GM21515 (cell line): ENCODE data around the gene IL31RA.
"Not testable (repeated sequence)": the region's sequence is repeated elsewhere in the genome, so short reads cannot be mapped to it uniquely, and the experiment has no call there.

Experiments
- ATAC-seq: cut with Tn5 transposase; IDR thresholded peaks from one replicate; pipeline ENCODE4 v1.9.1; 2021; ENCODE audit not compliant: unreplicated experiment

The IL31RA gene

GRCh38 chr5:55924744-55925143 is 73.6 kb downstream of the IL31RA start:
- no peak for ATAC-seq

GRCh38 chr5:55925181-55925580 is 74.0 kb downstream of the IL31RA start:
- no peak for ATAC-seq

GRCh38 chr5:55925712-55926111 is 74.6 kb downstream of the IL31RA start:
- ATAC-seq = no peak

- ATAC-seq = no peak
Observed at GRCh38 chr5:55926476-55926875, 75.3 kb downstream of the IL31RA start.

- no peak for ATAC-seq
Observed at GRCh38 chr5:55927861-55928655, 76.9 kb downstream of the IL31RA start.

- ATAC-seq = no peak
Observed at GRCh38 chr5:55929020-55929799, 78.1 kb downstream of the IL31RA start.

- no peak for ATAC-seq
Observed at GRCh38 chr5:55932700-55933099, 81.5 kb downstream of the IL31RA start.

GRCh38 chr5:55933377-55934114 is 82.4 kb downstream of the IL31RA start:
- no peak for ATAC-seq

GRCh38 chr5:55934115-55934613 is 83.0 kb downstream of the IL31RA start:
- ATAC-seq = no peak

GRCh38 chr5:55934720-55935119 is 83.6 kb downstream of the IL31RA start:
- no peak for ATAC-seq

GRCh38 chr5:55935371-55935770 is 84.2 kb downstream of the IL31RA start:
- ATAC-seq = no peak

- peak; percentile 55 for ATAC-seq
Observed at GRCh38 chr5:55936100-55936693, 85.0 kb downstream of the IL31RA start.

- not testable (repeated sequence) for ATAC-seq
Observed at GRCh38 chr5:55937598-55937997, 86.4 kb downstream of the IL31RA start.

- ATAC-seq = not testable (repeated sequence)
Observed at GRCh38 chr5:55941154-55941553, 90.0 kb downstream of the IL31RA start.

GRCh38 chr5:55959208-55959607 is 108.1 kb downstream of the IL31RA start:
- no peak for ATAC-seq

- no peak for ATAC-seq
Observed at GRCh38 chr5:55960779-55961178, 109.6 kb downstream of the IL31RA start.

GRCh38 chr5:55965525-55965924 is 114.4 kb downstream of the IL31RA start:
- ATAC-seq = no peak

- no peak for ATAC-seq
Observed at GRCh38 chr5:55966284-55966683, 115.1 kb downstream of the IL31RA start.

- ATAC-seq = no peak
Observed at GRCh38 chr5:55969956-55970355, 118.8 kb downstream of the IL31RA start.
